ENCODE measurements around the gene LCN2. TPM values are rescaled to one million over a fixed set of nuclear protein-coding genes. Genes with fewer than 3 reads are reported as not detected.
A peak's percentile ranks its signal among the peaks of the same experiment; 100 is the strongest.

Gene LCN2
- total and polyA plus RNA-seq, 7 experiments from 2014 or later: not detected

DNA sequence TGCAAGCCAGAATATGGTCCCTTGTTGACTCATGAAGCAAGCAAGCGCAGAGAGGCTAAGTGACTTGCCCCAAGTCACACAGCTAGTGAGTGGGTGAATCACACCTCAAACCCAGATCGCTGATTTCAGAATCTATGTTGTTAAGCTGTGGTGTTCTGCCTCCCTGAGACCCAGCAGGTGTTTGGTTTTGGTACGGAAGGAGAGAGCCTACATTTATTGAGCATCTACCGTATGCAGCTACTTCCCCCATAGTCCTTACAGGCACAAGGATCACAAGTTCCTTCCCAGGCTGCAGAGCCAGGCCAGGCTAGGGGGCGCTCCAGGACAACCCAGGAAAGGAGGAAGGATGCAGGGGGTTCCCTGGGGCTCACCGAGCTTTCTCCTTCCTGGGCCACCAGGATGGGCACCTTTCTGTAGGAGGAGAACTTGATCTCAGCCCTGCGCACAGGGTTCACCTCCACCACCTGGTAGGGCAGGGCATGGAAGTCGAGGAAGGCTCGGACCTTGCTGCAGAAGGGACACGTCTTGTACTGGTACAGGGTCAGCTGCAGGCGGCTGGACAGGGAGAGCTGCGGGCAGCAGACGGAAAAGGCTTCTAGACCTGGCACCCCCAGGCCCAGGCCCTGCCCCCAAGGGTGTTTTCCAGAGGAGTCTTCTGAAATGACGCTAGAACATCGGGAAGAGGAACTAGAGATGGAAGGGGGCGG is 24.2 kb upstream of the LCN2 start:
- ChIA-PET CTCF (interaction anchor here (0.5 to 1.5 kb wide), 4 partner anchors 9 to 1407 kb away, joined by 3 to 6 read pairs (median 4); partner anchors contain the start of gene PIP5KL1), POLR2A (interaction anchor here (1.2 kb wide), 1 partner anchor 36 kb away, joined by 5 read pairs; no protein-coding TSS in a partner anchor)
- Mint-ChIP-seq H3K9me3 (peaks cover 0 to 4% (median 0%) of the 10 kb centered on the region in 11 donors), H3K4me1 (peaks cover 22 to 43% (median 30%) of the 10 kb centered on the region in 7 donors), H3K27me3 (peaks cover 0 to 3% (median 0%) of the 10 kb centered on the region in 5 donors), H3K27ac (peak overlapping the region in 7 of 9 donors; percentile 10 to 85 (median 65)), H3K36me3 (peaks cover 0 to 4% (median 0%) of the 10 kb centered on the region in 5 donors), H3K4me3 (peak overlapping the region; percentile 27 to 95 (median 80))
- Histone ChIP-seq H3K27ac (ENCODE audit: low read depth, low read length) (peak overlapping the region; percentile 11), H3K9me3 (ENCODE audit: control insufficient read depth in 2 of 3, low read length in 3 of 3) (no peaks in the 10 kb centered on the region), H3K4me3 (ENCODE audit: low read length) (no peak overlapping the region), H3K27me3 (ENCODE audit: control insufficient read depth in 2 of 2, insufficient read depth in 2 of 2, low read length in 2 of 2) (no peaks in the 10 kb centered on the region), H3K36me3 (ENCODE audit: control insufficient read depth in 2 of 3, insufficient read depth in 3 of 3, low read length in 3 of 3) (peaks cover 0 to 59% (median 0%) of the 10 kb centered on the region in 3 experiments), H3K4me1 (ENCODE audit: control insufficient read depth in 2 of 2, insufficient read depth in 2 of 2, low read length in 2 of 2) (peaks cover 16 to 20% of the 10 kb centered on the region in 2 donors)
- no peak for ATAC-seq
- DNase-seq: peak in 1 of 9 donors; percentile 48
- intact Hi-C loops (cut with micrococcal nuclease): loop anchor here (5.0 to 10.0 kb wide), 3 partner anchors 188 to 1138 kb away; partner anchors contain the start of genes DPM2 (in 1 of the 2) and SH2D3C (in 1 of the 2)

GRCh38 chr9:128125580-128126354 is 23.5 kb upstream of the LCN2 start:
- H3K4me1 ChIP-seq (ENCODE audit: control insufficient read depth in 2 of 2, insufficient read depth in 2 of 2, low read length in 2 of 2): peaks cover 16 to 20% of the 10 kb centered on the region in 2 donors
- peak overlapping the region; percentile 10 for H3K27ac ChIP-seq (ENCODE audit: low read depth, low read length)
- CTCF ChIA-PET: interaction anchor here (0.5 to 1.5 kb wide), 3 partner anchors 9 to 216 kb away, joined by 3 to 5 read pairs (median 4); partner anchors contain the start of gene PIP5KL1
- H3K27me3 ChIP-seq (ENCODE audit: control insufficient read depth in 2 of 2, insufficient read depth in 2 of 2, low read length in 2 of 2): no peaks in the 10 kb centered on the region
- H3K4me3 Mint-ChIP-seq: peak overlapping the region; percentile 75 to 95 (median 82)
- peaks cover 22 to 44% (median 32%) of the 10 kb centered on the region in 7 donors for H3K4me1 Mint-ChIP-seq
- H3K9me3 ChIP-seq (ENCODE audit: control insufficient read depth in 2 of 3, low read length in 3 of 3): no peaks in the 10 kb centered on the region
- POLR2A ChIA-PET: interaction anchor here (1.0 to 1.4 kb wide), 2 partner anchors 65 to 170 kb away, joined by 3 read pairs; no protein-coding TSS in a partner anchor
- peaks cover 0 to 4% (median 0%) of the 10 kb centered on the region in 5 donors for H3K36me3 Mint-ChIP-seq
- H3K36me3 ChIP-seq (ENCODE audit: control insufficient read depth in 2 of 3, insufficient read depth in 3 of 3, low read length in 3 of 3): peaks cover 0 to 52% (median 0%) of the 10 kb centered on the region in 3 experiments
- H3K27me3 Mint-ChIP-seq: peaks cover 0 to 6% (median 0%) of the 10 kb centered on the region in 5 donors
- intact Hi-C loops (cut with micrococcal nuclease): loop anchor here (2.0 to 10.0 kb wide), 4 partner anchors 57 to 1138 kb away; partner anchors contain the start of genes DPM2 (in 1 of the 2), SH2D3C (in 1 of the 2) and SLC25A25 (in 1 of the 2)
- peaks cover 0 to 4% (median 0%) of the 10 kb centered on the region in 11 donors for H3K9me3 Mint-ChIP-seq
- ATAC-seq (no peak), DNase-seq (no peak)
- H3K4me3 ChIP-seq (ENCODE audit: low read length): no peak overlapping the region
- peak overlapping the region; percentile 8 to 89 (median 73) for H3K27ac Mint-ChIP-seq

GRCh38 chr9:128127568-128127989 is 21.7 kb upstream of the LCN2 start, which contains the start of gene PTGES2:
Gene PTGES2 (minus strand): TSS chr9:128127729. CDS start chr9:128127717, 12 bp downstream.
- Histone ChIP-seq H3K36me3 (ENCODE audit: control insufficient read depth in 2 of 3, insufficient read depth in 3 of 3, low read length in 3 of 3) (peaks cover 0 to 34% (median 0%) of the 10 kb centered on the region in 3 experiments), H3K27ac (ENCODE audit: low read depth, low read length) (peak within 1 kb of the TSS; percentile 98), H3K4me3 (ENCODE audit: low read length) (peak within 1 kb of the TSS; percentile 99), H3K27me3 (ENCODE audit: control insufficient read depth in 2 of 2, insufficient read depth in 2 of 2, low read length in 2 of 2) (no peaks in the 10 kb centered on the region), H3K9me3 (ENCODE audit: control insufficient read depth in 2 of 3, low read length in 3 of 3) (no peaks in the 10 kb centered on the region), H3K4me1 (ENCODE audit: control insufficient read depth in 2 of 2, insufficient read depth in 2 of 2, low read length in 2 of 2) (peaks cover 16 to 20% of the 10 kb centered on the region in 2 donors)
- Mint-ChIP-seq H3K4me3 (peak within 1 kb of the TSS; percentile 93 to 99 (median 98)), H3K27ac (peak within 1 kb of the TSS; percentile 97 to 100 (median 99)), H3K9me3 (peaks cover 0 to 4% (median 0%) of the 10 kb centered on the region in 11 donors), H3K4me1 (peaks cover 22 to 44% (median 32%) of the 10 kb centered on the region in 7 donors), H3K36me3 (peaks cover 0 to 4% (median 0%) of the 10 kb centered on the region in 5 donors), H3K27me3 (peaks cover 0 to 18% (median 0%) of the 10 kb centered on the region in 5 donors)
- peak; percentile 82 for ATAC-seq
- ChIA-PET POLR2A (interaction anchor here (1.5 to 3.0 kb wide), 2 partner anchors 31 to 148 kb away, joined by 5 to 27 read pairs; partner anchors contain the start of genes BBLN, GOLGA2 and SWI5), CTCF (no interaction called here)
- peak; percentile 74 to 88 (median 83) for DNase-seq
- intact Hi-C loops (cut with micrococcal nuclease): loop anchor here (1.0 to 10.0 kb wide), 5 partner anchors 59 to 1140 kb away; partner anchors contain the start of genes CIZ1 (in 1 of the 2), DPM2 (in 1 of the 2), SH2D3C (in 1 of the 2) and SLC25A25 (in 1 of the 2)

GRCh38 chr9:128127990-128128835 is 21.0 kb upstream of the LCN2 start:
- Histone ChIP-seq H3K9me3 (ENCODE audit: control insufficient read depth in 2 of 3, low read length in 3 of 3) (no peaks in the 10 kb centered on the region), H3K4me3 (ENCODE audit: low read length) (peak overlapping the region; percentile 99), H3K27me3 (ENCODE audit: control insufficient read depth in 2 of 2, insufficient read depth in 2 of 2, low read length in 2 of 2) (no peaks in the 10 kb centered on the region), H3K4me1 (ENCODE audit: control insufficient read depth in 2 of 2, insufficient read depth in 2 of 2, low read length in 2 of 2) (peaks cover 16 to 20% of the 10 kb centered on the region in 2 donors), H3K27ac (ENCODE audit: low read depth, low read length) (peak overlapping the region; percentile 98), H3K36me3 (ENCODE audit: control insufficient read depth in 2 of 3, insufficient read depth in 3 of 3, low read length in 3 of 3) (peaks cover 0 to 28% (median 0%) of the 10 kb centered on the region in 3 experiments)
- peaks cover 0 to 24% (median 3%) of the 10 kb centered on the region in 5 donors for H3K27me3 Mint-ChIP-seq
- ChIA-PET CTCF (interaction anchor here (0.6 to 1.7 kb wide), 7 partner anchors 8 to 79 kb away, joined by 3 to 13 read pairs (median 4); no protein-coding TSS in a partner anchor), POLR2A (interaction anchor here (0.9 to 3.0 kb wide), 7 partner anchors 11 to 148 kb away, joined by 3 to 27 read pairs (median 5); partner anchors contain the start of genes BBLN, CIZ1, GOLGA2 and SWI5)
- H3K4me1 Mint-ChIP-seq: peaks cover 22 to 44% (median 35%) of the 10 kb centered on the region in 7 donors
- ATAC-seq: peak; percentile 89
- peaks cover 0 to 4% (median 0%) of the 10 kb centered on the region in 11 donors for H3K9me3 Mint-ChIP-seq
- intact Hi-C loops (cut with micrococcal nuclease): loop anchor here (1.0 to 10.0 kb wide), 18 partner anchors 11 to 1141 kb away; partner anchors contain the start of genes BBLN (in 2 of the 2), CIZ1 (in 2 of the 2), PTRH1 (in 2 of the 2) and COQ4 (in 1 of the 2)
- peak; percentile 81 to 96 (median 93) for DNase-seq
- H3K4me3 Mint-ChIP-seq: peak overlapping the region; percentile 93 to 99 (median 98)
- H3K27ac Mint-ChIP-seq: peak overlapping the region; percentile 97 to 100 (median 99)
- peaks cover 0 to 4% (median 0%) of the 10 kb centered on the region in 5 donors for H3K36me3 Mint-ChIP-seq

Measured in naive thymus-derived CD4-positive, alpha-beta T cell (primary cell).